PC-9 (cell line): ENCODE results near the gene SCN7A. TPM values are rescaled to one million over a fixed set of nuclear protein-coding genes. Genes with fewer than 3 reads are reported as not detected.

Experiments
- BruUV-seq: library from RNA; stranded (reverse); fragments of 400-500 nt; replicated peaks from 2 replicates; lab custom pipeline; 2021; lab: Mats Ljungman, UMichigan
- CTCF ChIA-PET: fragments of 300-600 bp; sonication (Branson Sonifier 250); formaldehyde crosslinking; loops from one replicate; lab custom pipeline; 2022; ENCODE audit warnings: antibody characterized with exemption; lab: Charles Lee
- POLR2A ChIA-PET: fragments of 300-600 bp; sonication (Branson Sonifier 250); formaldehyde crosslinking; loops from one replicate; lab custom pipeline; 2022; ENCODE audit warnings: antibody characterized with exemption; ENCODE audit not compliant: unreplicated experiment; lab: Charles Lee
- DNase-seq, 2 experiments: peaks; one replicate each; pipeline versions ENCODE4 v3.0.0 to v3.0.0-alpha.2; 2015 to 2022; ENCODE audit warnings: mixed read lengths in 1 of 2
- H2AFZ ChIP-seq: fragments of 200-600 bp; sonication (generic); 2 replicates; pipeline ENCODE4 v1.8.1; 2017; ENCODE audit warnings: antibody characterized with exemption
- H3F3A ChIP-seq: fragments of 200-600 bp; sonication (generic); 2 replicates; pipeline ENCODE4 v1.8.1; 2017; ENCODE audit warnings: antibody characterized with exemption, mild to moderate bottlenecking, low read depth; ENCODE audit not compliant: insufficient read depth
- H3K27ac ChIP-seq: fragments of 200-600 bp; sonication (generic); 2 replicates; pipeline ENCODE4 v1.6.1; 2016; ENCODE audit warnings: mixed run types
- H3K27me3 ChIP-seq: fragments of 200-600 bp; sonication (generic); 2 replicates; pipeline ENCODE4 v1.6.1; 2016; ENCODE audit warnings: low read depth, mixed run types; ENCODE audit not compliant: insufficient read depth
- H3K36me3 ChIP-seq: fragments of 200-600 bp; sonication (generic); 2 replicates; pipeline ENCODE4 v1.6.1; 2016; ENCODE audit warnings: low read depth, mixed run types
- H3K4me1 ChIP-seq: fragments of 200-600 bp; sonication (generic); replicated peaks from 2 replicates; pipeline ENCODE4 v1.6.1; 2016; ENCODE audit warnings: mixed run types; ENCODE audit not compliant: insufficient read depth
- H3K4me2 ChIP-seq: fragments of 200-600 bp; sonication (generic); 2 replicates; pipeline ENCODE4 v1.6.1; 2017; ENCODE audit warnings: mixed run types
- H3K4me3 ChIP-seq: fragments of 200-600 bp; sonication (generic); 2 replicates; pipeline ENCODE4 v1.6.1; 2016; ENCODE audit warnings: mixed run types
- H3K79me2 ChIP-seq: fragments of 200-600 bp; sonication (generic); 2 replicates; pipeline ENCODE4 v1.6.1; 2017; ENCODE audit warnings: low read depth, mixed run types
- H3K9me2 ChIP-seq: fragments of 200-600 bp; sonication (generic); 2 replicates; pipeline ENCODE4 v1.8.1; 2017; ENCODE audit warnings: mild to moderate bottlenecking; ENCODE audit not compliant: insufficient read depth
- H3K9me3 ChIP-seq: fragments of 200-600 bp; sonication (generic); 2 replicates; pipeline ENCODE4 v1.8.1; 2016; ENCODE audit warnings: low read depth; ENCODE audit not compliant: insufficient read depth
- H4K20me1 ChIP-seq: fragments of 200-600 bp; sonication (generic); 2 replicates; pipeline ENCODE4 v1.8.1; 2017; ENCODE audit not compliant: insufficient read depth
- EZH2 ChIP-seq: fragments of 200-600 bp; sonication (generic); IDR thresholded peaks from 2 replicates; pipeline ENCODE4 v1.8.0; 2017; ENCODE audit warnings: antibody characterized with exemption, low read depth
- intact Hi-C: fragments of 100-400 bp; cut with micrococcal nuclease; formaldehyde crosslinking; loops from one replicate; pipeline ENCODE4 v1.10.0; 2022; ENCODE audit not compliant: unreplicated experiment
- total RNA-seq: library from RNA; stranded (reverse); gene quantifications from 2 replicates; pipeline ENCODE4 v1.2.3, GENCODE V29; 2021
- TF ChIP-seq, protein P1 (sequence below): fragments of 200-600 bp; sonication (generic); conservative IDR thresholded peaks from 2 replicates; pipeline ENCODE4 v1.6.1; 2017; ENCODE audit warnings: mixed run types, antibody characterized with exemption, mild to moderate bottlenecking, moderate library complexity

The SCN7A gene
- total RNA-seq, 1 experiment from 2014 or later, result not detected

DNA sequence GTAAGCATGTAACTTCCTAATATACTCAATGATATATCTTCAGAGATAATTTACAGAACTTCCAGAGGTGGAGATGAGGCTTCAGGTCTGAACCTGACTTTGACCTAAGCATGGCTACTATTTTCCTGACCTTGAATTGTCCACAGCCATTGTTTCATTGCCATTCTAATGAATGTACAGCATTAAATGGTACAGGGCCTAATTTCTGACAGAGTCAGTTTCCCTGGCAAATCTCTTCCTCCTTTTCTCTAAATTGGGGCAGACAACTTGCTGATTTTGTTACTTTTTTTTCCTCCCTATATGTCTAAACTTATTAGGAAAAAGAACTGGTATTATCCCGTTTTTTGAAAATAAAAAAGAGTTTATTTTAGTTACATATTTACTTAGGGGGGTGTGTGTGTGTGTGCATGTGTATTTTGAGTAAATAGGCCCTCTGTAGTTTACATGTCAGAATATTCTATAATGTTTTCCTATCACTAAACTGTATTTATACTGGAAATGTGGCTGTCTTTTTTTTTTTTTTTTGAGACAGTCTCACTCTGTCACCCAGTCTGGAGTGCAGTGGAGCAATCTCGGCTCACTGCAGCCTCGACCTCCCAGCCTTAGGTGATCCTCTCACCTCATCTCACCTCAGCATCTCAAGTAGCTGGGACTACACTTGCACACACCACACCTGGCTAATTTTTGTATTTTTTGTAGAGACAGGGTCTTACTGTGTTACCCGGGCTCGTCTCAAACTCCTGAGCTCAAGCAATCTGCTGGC, 75.0 kb downstream of the SCN7A start:
- no peak overlapping the region for H3K4me3 ChIP-seq
- no peak for DNase-seq
- no peaks in the 10 kb centered on the region for H4K20me1 ChIP-seq
- POLR2A ChIA-PET, result no interaction called here
- H3K27ac ChIP-seq, result no peak overlapping the region
- no peaks in the 10 kb centered on the region for H3F3A ChIP-seq
- 0 out of 2 replicates have a peak overlapping the region, but pooled peaks have one; percentile 68 for H2AFZ ChIP-seq
- H3K36me3 ChIP-seq, result no peaks in the 10 kb centered on the region
- H3K4me1 ChIP-seq, result no peaks in the 10 kb centered on the region
- intact Hi-C loops, result loop anchor here (1.0 to 2.0 kb wide), 2 partner anchors 240 to 466 kb away; partner anchors contain the start of gene TTC21B
- no peaks in the 10 kb centered on the region for H3K9me2 ChIP-seq
- H3K4me2 ChIP-seq, result no peak overlapping the region
- CTCF ChIA-PET, result interaction anchor here (0.6 to 0.9 kb wide), 2 partner anchors 58 to 1680 kb away, joined by 3 to 4 read pairs; no protein-coding TSS in a partner anchor
- no peaks in the 10 kb centered on the region for H3K9me3 ChIP-seq
- no peaks in the 10 kb centered on the region for H3K79me2 ChIP-seq
- no peaks in the 10 kb centered on the region for H3K27me3 ChIP-seq
- no TSS peak for BruUV-seq
- no peak for TF ChIP-seq EZH2
- TF ChIP-seq, protein P1, sequence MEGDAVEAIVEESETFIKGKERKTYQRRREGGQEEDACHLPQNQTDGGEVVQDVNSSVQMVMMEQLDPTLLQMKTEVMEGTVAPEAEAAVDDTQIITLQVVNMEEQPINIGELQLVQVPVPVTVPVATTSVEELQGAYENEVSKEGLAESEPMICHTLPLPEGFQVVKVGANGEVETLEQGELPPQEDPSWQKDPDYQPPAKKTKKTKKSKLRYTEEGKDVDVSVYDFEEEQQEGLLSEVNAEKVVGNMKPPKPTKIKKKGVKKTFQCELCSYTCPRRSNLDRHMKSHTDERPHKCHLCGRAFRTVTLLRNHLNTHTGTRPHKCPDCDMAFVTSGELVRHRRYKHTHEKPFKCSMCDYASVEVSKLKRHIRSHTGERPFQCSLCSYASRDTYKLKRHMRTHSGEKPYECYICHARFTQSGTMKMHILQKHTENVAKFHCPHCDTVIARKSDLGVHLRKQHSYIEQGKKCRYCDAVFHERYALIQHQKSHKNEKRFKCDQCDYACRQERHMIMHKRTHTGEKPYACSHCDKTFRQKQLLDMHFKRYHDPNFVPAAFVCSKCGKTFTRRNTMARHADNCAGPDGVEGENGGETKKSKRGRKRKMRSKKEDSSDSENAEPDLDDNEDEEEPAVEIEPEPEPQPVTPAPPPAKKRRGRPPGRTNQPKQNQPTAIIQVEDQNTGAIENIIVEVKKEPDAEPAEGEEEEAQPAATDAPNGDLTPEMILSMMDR, result no peak

DNA sequence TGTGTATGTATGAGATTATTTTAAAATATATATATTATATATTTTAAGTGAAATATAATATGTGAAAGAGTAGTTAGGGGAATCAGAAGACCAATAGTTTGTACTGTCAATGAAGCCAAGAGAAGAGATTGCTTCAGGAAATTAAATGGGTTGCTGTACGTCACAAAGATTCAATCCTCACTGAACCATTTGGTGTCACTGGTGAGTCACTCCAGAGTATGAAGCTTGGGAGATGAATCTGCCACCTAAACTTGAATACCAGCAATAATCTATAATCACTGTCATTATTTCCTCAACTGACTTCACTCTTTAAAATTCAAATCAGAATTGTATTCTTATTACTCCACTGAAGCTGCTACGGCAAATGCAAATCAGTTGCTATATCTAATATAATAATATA, 76.4 kb downstream of the SCN7A start:
- no peak for DNase-seq
- TF ChIP-seq EZH2, result no peak
- TF ChIP-seq, protein P1, result no peak
- Histone ChIP-seq H3K36me3 (no peaks in the 10 kb centered on the region), H3K4me3 (no peak overlapping the region), H3F3A (no peaks in the 10 kb centered on the region), H3K4me1 (no peaks in the 10 kb centered on the region), H3K27ac (no peak overlapping the region), H3K9me3 (no peaks in the 10 kb centered on the region), H3K27me3 (no peaks in the 10 kb centered on the region), H3K4me2 (no peak overlapping the region), H2AFZ (no peak overlapping the region), H4K20me1 (no peaks in the 10 kb centered on the region), H3K9me2 (no peaks in the 10 kb centered on the region), H3K79me2 (no peaks in the 10 kb centered on the region)
- no TSS peak for BruUV-seq
- intact Hi-C loops, result loop anchor here (2.0 kb wide), 1 partner anchor 465 kb away; the partner anchor contains the start of gene TTC21B
- CTCF ChIA-PET, result interaction anchor here (0.6 kb wide), 1 partner anchor 239 kb away, joined by 3 read pairs; no protein-coding TSS in a partner anchor
- POLR2A ChIA-PET, result no interaction called here

DNA sequence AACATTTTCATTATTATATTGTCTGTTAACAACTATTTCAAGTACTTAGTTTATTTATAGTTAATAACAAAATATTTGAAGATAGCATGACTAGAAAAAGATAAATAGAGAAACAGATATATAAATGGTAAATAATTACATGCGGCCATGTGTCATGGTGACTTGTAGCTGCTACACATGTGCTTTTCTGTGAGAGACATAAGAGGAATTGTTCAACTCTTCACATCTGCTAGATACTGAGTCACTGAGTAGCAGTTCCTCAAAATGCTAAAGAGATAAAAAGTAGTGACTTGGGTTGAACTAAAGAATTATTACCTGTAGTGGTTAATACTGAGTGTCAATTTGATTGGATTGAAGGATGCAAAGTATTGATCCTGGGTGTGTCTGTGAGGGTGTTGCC, 80.8 kb downstream of the SCN7A start:
- BruUV-seq, result no TSS peak
- no peak overlapping the region for H2AFZ ChIP-seq
- no peaks in the 10 kb centered on the region for H3K79me2 ChIP-seq
- no peaks in the 10 kb centered on the region for H3K27me3 ChIP-seq
- H3K4me1 ChIP-seq, result no peaks in the 10 kb centered on the region
- no peak overlapping the region for H3K4me2 ChIP-seq
- TF ChIP-seq, protein P1, result no peak
- TF ChIP-seq EZH2, result no peak
- no peaks in the 10 kb centered on the region for H4K20me1 ChIP-seq
- H3K9me3 ChIP-seq, result no peaks in the 10 kb centered on the region
- ChIA-PET POLR2A (no interaction called here), CTCF (no interaction called here)
- no peak overlapping the region for H3K27ac ChIP-seq
- no peaks in the 10 kb centered on the region for H3K36me3 ChIP-seq
- H3K4me3 ChIP-seq, result no peak overlapping the region
- no peak for DNase-seq
- H3K9me2 ChIP-seq, result no peaks in the 10 kb centered on the region
- intact Hi-C loops, result no loop called here
- H3F3A ChIP-seq, result no peaks in the 10 kb centered on the region
